SK-MEL-5 (cell line): ENCODE measurements around the gene SLC46A1. TPM values are rescaled to one million over a fixed set of nuclear protein-coding genes. Genes with fewer than 3 reads are reported as not detected.

ENCODE experiments used
- DNase-seq: peaks from one replicate; pipeline ENCODE4 v3.0.0-alpha.2; 2016; ENCODE audit warnings: low read depth, low spot score
- in situ Hi-C: cut with HindIII; loops from 2 replicates; pipeline ENCODE4 v1.10.0; 2016; ENCODE audit warnings: low sequenced_read_pairs, high pct_unique_total_duplicates, low pct_unique_long_range_greater_than_20kb
- total RNA-seq: library from RNA; depleted of rRNA; stranded (reverse); fragments of >200 nt; shearing (Covaris generic); gene quantifications from 2 replicates; pipeline ENCODE4 v1.2.3, GENCODE V29; 2014

The SLC46A1 gene
- total RNA-seq, 1 experiment from 2014 or later: 18.0 TPM

DNA sequence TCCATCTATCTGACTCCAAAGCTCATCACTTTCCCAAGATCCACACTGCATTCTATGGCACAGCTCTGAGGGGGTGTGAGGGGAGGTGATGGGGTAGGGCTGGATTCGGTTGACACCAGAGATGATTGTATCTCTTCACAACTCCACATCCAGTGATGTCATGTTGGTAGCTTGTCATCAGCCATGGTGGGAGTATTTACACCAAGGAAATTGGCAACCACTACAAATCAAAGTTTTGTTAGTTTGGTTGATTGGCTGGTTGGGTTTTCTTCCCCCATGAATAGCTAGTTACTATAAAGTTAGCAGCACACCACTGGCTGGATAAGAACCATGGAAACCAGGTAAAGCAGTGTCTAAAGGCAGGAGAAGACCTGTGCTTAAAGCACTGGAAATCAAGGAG is 15.0 kb downstream of the SLC46A1 start:
- DNase-seq: no peak
- in situ Hi-C loops: no loop called here

DNA sequence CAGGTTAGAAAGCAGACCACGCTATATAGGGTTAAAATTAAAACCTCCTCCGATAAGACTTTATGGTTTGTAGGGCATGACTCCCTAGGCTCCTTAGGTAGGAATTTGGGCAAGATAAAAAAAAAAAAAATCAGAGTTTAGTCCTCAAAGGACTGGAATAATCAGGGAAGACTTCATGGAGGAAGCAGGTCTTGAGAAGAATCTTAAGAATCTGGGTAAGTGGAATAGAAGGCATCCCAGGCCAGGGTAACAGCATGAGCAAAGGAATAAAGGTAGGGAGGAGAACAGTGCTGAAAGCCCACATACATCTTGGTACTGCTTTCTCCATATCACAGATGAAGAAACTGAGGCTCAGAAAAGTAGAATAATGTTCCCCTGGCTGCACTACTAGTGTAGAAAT is 15.4 kb downstream of the SLC46A1 start:
- no peak for DNase-seq
- in situ Hi-C loops: no loop called here

DNA sequence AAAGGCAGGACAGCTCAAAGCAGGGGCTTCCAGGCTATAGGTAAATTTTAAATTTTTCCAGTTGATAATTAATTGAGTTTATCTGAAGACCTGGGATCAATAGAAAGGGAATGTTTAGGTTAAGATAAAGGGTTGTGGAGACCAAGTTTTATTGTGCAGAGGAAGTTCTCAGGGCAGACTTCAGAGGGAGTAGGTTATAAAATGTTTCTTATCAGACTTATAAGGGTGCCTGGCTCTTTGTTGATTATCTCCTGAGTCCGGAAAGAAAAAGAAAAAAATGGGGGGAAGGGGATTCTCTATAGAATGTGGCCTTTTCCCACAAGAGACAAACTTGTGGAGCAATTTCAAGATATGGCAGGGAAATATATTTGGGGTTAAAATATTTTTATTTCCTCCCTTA is 15.9 kb downstream of the SLC46A1 start:
- no peak for DNase-seq
- in situ Hi-C loops: no loop called here

DNA sequence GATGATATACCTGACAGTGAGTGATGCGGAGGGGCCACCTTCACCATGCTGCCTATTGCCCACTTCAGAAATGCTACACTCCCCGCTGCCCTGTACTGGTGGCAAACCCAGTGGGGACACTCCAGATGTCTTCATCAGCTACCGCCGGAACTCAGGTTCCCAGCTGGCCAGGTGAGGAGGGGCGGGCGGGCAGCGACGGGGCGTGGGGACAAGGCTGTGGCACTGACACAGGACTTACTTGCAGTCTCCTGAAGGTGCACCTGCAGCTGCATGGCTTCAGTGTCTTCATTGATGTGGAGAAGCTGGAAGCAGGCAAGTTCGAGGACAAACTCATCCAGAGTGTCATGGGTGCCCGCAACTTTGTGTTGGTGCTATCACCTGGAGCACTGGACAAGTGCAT is 17.9 kb downstream of the SLC46A1 start:
- DNase-seq: no peak
- in situ Hi-C loops: no loop called here

- in situ Hi-C loops: no loop called here
- no peak for DNase-seq
Measured at GRCh38 chr17:28386391-28386790, 19.6 kb downstream of the SLC46A1 start.

GRCh38 chr17:28385406-28385805 is 20.6 kb downstream of the SLC46A1 start:
- in situ Hi-C loops: no loop called here
- no peak for DNase-seq

DNA sequence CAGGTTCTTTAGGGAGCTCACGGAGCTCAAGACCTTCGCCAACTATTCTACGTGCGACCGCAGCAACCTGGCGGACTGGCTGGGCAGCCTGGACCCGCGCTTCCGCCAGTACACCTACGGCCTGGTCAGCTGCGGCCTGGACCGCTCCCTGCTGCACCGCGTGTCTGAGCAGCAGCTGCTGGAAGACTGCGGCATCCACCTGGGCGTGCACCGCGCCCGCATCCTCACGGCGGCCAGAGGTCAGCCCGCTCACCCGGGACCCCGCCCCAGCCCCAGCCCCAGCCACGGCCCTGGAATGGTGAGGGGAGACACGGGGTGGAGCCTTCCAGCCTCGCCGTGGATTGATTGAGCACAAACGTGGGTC is 21.0 kb downstream of the SLC46A1 start:
- in situ Hi-C loops: no loop called here

GRCh38 chr17:28384281-28385036 is 21.6 kb downstream of the SLC46A1 start:
- in situ Hi-C loops: no loop called here

More for the DNA sequence above, 21.0 kb downstream of the SLC46A1 start:
- DNase-seq: no peak

DNA sequence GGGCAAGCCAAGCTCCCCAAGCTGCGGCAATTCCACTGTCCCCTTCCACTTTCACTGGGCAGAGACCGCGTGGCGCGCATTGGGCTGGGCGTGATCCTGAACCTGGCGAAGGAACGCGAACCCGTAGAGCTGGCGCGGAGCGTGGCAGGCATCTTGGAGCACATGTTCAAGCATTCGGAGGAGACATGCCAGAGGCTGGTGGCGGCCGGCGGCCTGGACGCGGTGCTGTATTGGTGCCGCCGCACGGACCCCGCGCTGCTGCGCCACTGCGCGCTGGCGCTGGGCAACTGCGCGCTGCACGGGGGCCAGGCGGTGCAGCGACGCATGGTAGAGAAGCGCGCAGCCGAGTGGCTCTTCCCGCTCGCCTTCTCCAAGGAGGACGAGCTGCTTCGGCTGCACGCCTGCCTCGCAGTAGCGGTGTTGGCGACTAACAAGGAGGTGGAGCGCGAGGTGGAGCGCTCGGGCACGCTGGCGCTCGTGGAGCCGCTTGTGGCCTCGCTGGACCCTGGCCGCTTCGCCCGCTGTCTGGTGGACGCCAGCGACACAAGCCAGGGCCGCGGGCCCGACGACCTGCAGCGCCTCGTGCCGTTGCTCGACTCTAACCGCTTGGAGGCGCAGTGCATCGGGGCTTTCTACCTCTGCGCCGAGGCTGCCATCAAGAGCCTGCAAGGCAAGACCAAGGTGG is 24.7 kb downstream of the SLC46A1 start:
- in situ Hi-C loops: no loop called here
- no peak for DNase-seq

More at GRCh38 chr17:28384281-28385036, 21.6 kb downstream of the SLC46A1 start:
- no peak for DNase-seq

DNA sequence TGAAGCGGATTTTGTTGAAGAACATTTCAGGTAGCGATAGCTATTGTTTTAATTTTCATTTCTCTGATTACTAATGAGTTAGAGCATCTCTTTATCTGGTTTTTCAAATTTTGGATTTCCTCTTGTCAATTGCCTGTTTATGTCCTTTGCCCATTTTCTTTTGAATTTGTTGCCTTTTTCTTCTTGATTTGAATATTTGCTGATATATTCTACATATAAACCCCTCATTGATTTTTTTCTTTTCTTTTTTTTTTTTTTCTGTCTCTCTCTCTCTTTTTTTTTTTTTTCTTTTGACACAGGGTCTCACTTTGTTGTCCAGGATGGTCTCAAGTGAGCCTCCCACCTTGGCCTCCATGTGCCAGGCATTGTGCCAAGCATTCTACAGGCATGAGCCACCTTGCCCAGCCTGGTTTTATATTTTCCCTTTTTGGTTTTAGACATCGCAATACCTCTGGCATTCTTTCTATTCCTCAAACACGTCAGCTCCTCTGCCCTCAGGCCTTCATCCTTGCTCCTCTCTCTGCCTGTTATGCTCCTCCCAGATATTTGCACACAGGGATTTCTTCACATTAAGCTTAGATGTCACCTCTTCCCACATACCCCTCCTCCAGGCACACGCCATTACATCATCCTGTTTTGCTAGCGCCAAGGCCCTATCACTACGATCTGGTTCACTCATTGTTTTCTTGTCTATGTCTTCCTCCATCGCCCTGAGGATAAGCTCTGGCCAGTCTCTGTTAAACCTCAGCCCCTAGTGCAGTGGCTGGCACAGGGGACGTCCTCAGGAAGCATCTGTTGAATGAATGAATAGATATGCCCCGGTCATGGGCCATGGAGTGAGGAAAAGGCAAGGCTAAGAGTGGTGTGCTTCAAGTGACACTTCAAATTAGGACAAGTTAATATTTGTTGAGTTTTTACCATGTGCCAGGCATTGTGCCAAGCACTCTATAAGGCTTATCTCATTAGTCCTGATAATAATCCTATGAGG is 25.9 kb downstream of the SLC46A1 start:
- DNase-seq: no peak
- in situ Hi-C loops: no loop called here

- in situ Hi-C loops: no loop called here
- DNase-seq: no peak
Measured at GRCh38 chr17:28372945-28373274, 33.1 kb downstream of the SLC46A1 start.

DNA sequence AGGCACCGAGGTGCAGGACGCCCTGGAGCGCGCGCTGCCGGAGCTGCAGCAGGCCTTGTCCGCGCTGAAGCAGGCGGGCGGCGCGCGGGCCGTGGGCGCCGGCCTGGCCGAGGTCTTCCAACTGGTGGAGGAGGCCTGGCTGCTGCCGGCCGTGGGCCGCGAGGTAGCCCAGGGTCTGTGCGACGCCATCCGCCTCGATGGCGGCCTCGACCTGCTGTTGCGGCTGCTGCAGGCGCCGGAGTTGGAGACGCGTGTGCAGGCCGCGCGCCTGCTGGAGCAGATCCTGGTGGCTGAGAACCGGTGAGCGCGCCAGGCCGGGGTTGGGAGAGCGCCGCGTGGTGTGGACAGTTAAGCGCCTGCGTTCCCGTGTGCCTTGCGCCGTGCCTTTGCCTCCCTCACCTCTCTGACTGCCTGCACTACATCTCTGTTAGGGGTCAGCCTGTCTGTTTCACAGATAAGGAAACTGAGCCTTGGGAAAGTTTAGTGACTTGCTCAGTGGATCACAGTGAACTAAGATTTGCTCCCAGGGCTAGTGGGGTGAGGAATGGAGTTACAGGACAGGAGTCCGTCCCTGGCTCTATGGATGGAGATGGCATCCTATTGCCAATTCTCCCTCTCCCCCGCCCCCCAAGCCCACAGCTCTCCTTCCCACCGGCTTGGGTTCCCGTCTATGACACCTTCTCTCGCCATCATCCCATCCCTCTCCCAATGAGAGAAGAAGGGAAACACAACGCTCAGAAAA is 33.6 kb downstream of the SLC46A1 start:
- no peak for DNase-seq
- in situ Hi-C loops: no loop called here

DNA sequence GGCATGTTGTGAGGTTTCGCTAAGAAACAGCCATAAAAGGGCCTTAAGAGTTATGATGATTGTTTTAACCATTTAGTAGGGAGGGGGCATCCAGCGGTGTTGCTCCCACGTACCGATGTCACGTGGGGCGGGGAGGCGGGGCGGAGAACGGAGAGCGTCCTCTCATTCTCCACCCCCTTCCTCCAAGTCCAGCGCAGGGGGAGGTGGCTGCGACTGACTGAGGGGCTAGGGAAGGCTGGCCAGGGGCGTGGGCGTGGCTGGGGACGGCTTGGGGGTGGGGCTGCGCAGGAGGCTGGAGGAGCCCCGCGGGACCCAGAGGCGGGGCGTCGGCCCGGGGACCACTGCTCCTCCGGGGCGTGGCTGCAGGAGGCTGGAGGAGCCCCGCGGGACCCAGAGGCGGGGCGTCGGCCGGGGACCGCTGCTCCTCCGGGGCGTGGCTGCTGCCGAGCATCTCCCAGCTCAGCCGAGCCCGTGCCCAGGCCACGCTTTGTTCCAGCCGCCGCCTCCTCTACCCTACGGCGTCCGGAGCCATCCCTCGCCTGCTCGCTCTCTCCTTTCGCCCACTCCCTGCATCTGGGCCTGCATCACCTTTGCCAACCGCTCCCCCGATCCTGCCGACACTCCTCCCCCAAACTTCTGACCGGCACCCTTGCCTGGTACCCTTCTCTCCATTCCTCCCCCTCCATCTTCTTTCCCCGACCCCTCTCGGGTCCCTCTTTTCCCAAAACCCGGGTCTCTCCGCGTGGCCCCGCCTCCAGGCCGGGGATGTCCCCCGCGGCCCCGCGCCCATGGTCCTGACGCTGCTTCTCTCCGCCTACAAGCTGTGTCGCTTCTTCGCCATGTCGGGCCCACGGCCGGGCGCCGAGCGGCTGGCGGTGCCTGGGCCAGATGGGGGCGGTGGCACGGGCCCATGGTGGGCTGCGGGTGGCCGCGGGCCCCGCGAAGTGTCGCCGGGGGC is 34.5 kb downstream of the SLC46A1 start, which contains the start of gene SARM1:
Gene SARM1 (plus strand): TSS at position 450 of the 958 bp plus-strand sequence. CDS start 339 bp downstream, at position 789.
- peak; percentile 85 for DNase-seq
- in situ Hi-C loops: no loop called here

GRCh38 chr17:28370744-28371103 is 35.3 kb downstream of the SLC46A1 start:
- DNase-seq: no peak
- in situ Hi-C loops: no loop called here

- peak; percentile 50 for DNase-seq
- in situ Hi-C loops: no loop called here
Measured at GRCh38 chr17:28370035-28370743, 35.8 kb downstream of the SLC46A1 start, which contains the start of gene VTN. VTN (minus strand) TSS chr17:28370307; CDS start chr17:28370203, 104 bp downstream.

- DNase-seq: no peak
- in situ Hi-C loops: no loop called here
Measured at GRCh38 chr17:28369684-28370034, 36.4 kb downstream of the SLC46A1 start.
